ENCODE measurements around the gene ARAP3.

DNA sequence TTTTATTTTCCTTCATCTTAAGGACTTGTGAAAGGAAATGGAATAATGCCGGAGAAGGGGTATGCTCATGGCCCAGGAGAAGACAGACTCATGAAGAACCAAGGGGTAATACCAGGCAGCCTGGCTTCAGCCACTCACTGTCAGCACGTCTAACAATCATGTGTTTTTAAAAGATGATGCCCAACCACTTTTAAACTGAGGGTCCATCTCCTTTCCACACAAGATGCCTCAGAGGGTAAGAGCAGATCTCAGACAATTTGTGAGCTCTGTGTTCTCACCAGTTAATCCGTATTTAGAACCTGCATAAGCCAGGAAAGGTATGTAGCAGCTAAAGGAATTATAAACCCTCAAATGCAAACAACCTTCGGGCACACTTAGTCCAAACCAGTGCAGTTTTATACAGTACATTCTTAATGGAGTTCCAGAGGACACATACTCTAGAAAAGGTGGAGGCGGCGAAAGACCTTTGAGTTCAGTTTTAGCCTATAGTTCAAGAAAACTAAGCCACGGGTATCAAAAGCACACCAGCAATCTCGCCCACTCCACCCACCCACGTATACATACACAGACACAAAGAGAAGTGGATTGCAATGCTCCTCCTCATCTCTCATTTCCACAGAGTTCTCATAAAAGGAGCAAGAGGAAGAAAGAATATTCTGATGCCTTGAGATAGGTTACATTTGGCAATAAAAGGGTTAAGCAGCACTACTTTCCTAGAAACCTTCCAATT is 65.9 kb downstream of the ARAP3 start:
- TF ChIP-seq, protein P1, sequence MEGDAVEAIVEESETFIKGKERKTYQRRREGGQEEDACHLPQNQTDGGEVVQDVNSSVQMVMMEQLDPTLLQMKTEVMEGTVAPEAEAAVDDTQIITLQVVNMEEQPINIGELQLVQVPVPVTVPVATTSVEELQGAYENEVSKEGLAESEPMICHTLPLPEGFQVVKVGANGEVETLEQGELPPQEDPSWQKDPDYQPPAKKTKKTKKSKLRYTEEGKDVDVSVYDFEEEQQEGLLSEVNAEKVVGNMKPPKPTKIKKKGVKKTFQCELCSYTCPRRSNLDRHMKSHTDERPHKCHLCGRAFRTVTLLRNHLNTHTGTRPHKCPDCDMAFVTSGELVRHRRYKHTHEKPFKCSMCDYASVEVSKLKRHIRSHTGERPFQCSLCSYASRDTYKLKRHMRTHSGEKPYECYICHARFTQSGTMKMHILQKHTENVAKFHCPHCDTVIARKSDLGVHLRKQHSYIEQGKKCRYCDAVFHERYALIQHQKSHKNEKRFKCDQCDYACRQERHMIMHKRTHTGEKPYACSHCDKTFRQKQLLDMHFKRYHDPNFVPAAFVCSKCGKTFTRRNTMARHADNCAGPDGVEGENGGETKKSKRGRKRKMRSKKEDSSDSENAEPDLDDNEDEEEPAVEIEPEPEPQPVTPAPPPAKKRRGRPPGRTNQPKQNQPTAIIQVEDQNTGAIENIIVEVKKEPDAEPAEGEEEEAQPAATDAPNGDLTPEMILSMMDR (conservative IDR thresholded peaks at IDR 0.05 in 1 of 2, IDR thresholded peaks at IDR 0.05 in 1 of 2; ENCODE audit: extremely low read depth in 1 of 2, insufficient read depth in 1 of 2, low read depth in 1 of 2, low read length in 2 of 2): no peak
- TF ChIP-seq EZH2 (IDR thresholded peaks at IDR 0.05; ENCODE audit: borderline replicate concordance, low read length): no peak

All from mammary epithelial cell (primary cell).